K562 (cell line): ENCODE results near the gene OSBPL3. TPM values are rescaled to one million over a fixed set of nuclear protein-coding genes. Genes with fewer than 3 reads are reported as not detected.

Experiments used
- HNRNPL ChIP-seq: fragments of 200-400 bp; formaldehyde crosslinking; IDR thresholded peaks from 2 replicates; pipeline ENCODE4 v1.6.1; 2017; ENCODE audit warnings: low read depth, mild to moderate bottlenecking, low read length
- KDM4B ChIP-seq, 2 experiments: fragments of 450-650 bp in 1 of 2; sonication (generic) in 1 of 2; IDR thresholded peaks; 2 replicates each; pipeline ENCODE4 v1.6.1; 2016 to 2017; ENCODE audit warnings: borderline replicate concordance in 2 of 2, antibody characterized with exemption in 1 of 2, low read depth in 1 of 2, mild to moderate bottlenecking in 1 of 2
- MYC ChIP-seq, 2 experiments: fragments of 250-450 bp in 1 of 2; sonication (Bioruptor Pico) in 1 of 2; IDR thresholded peaks; 2 replicates each; pipeline versions ENCODE4 v1.5.1 to v1.6.1; 2012 to 2021; ENCODE audit warnings: low read depth in 2 of 2, borderline replicate concordance in 1 of 2, improper control_type of control experiment in 1 of 2, low read length in 1 of 2, mild to moderate bottlenecking in 1 of 2, moderate library complexity in 1 of 2
- NR2C1 ChIP-seq, 2 experiments: fragments of 450-650 bp; IDR thresholded peaks; 2 replicates each; pipeline ENCODE4 v1.6.1; 2017; ENCODE audit warnings: mild to moderate bottlenecking in 2 of 2, antibody characterized with exemption in 1 of 2, inconsistent platforms in 1 of 2, missing compliant biosample characterization in 1 of 2, missing genetic modification characterization in 1 of 2
- PHF21A ChIP-seq: fragments of 450-650 bp; IDR thresholded peaks from 2 replicates; pipeline ENCODE4 v1.6.1; 2017; ENCODE audit warnings: low read depth, borderline replicate concordance
- ZBTB17 ChIP-seq: fragments of 450-650 bp; formaldehyde crosslinking; IDR thresholded peaks from 2 replicates; pipeline ENCODE4 v1.4.0; 2020; ENCODE audit warnings: mild to moderate bottlenecking
- ZNF239 ChIP-seq: fragments of 250-450 bp; sonication (Bioruptor Pico); IDR thresholded peaks from 2 replicates; pipeline ENCODE4 v1.4.0; 2020; ENCODE audit warnings: mild to moderate bottlenecking
- ZNF79 ChIP-seq: fragments of 250-450 bp; sonication (Bioruptor Pico); IDR thresholded peaks from 2 replicates; pipeline ENCODE4 v1.4.0; 2020; ENCODE audit warnings: low read depth, mild to moderate bottlenecking, moderate library complexity
- polyA plus RNA-seq, 8 experiments: library from polyadenylated mRNA; depleted of rRNA in 4 of 8; stranded (reverse) in 5 of 8; unstranded in 3 of 8; fragments of >200 nt; fragmentation: Nextera tagmentation in 2 of 8; fragmentation: Illumina TruSeq in 1 of 8; extraction: Ambion mirVana in 2 of 8; extraction: Trizol in 1 of 8; gene quantifications; 2 replicates each; pipeline versions ENCODE4 v1.2.1 to v1.2.3, GENCODE V29; 2011 to 2014; ENCODE audit warnings: inconsistent platforms in 1 of 8, missing spikeins in 1 of 8
- total RNA-seq, 7 experiments: library from RNA; depleted of rRNA in 6 of 7; stranded (reverse); fragments of >200 nt in 6 of 7; fragmentation: Illumina TruSeq in 2 of 7; extraction: Trizol in 2 of 7; gene quantifications; 2 replicates each; pipeline versions ENCODE4 v1.2.1 to v1.2.3, GENCODE V29; 2011 to 2021; ENCODE audit warnings: low replicate concordance in 1 of 7
- TF ChIP-seq, protein P1 (sequence below), 2 experiments: fragments of 450-650 bp; IDR thresholded peaks; 2 replicates each; pipeline ENCODE4 v1.6.1; 2016; ENCODE audit warnings: mild to moderate bottlenecking in 2 of 2, borderline replicate concordance in 1 of 2, low read depth in 1 of 2, moderate library complexity in 1 of 2
- TF ChIP-seq, protein P2 (sequence below): sonication (generic); formaldehyde crosslinking; IDR thresholded peaks from 2 replicates; pipeline ENCODE4 v1.8.0; 2022; ENCODE audit warnings: missing genetic modification reagents, mild to moderate bottlenecking, borderline replicate concordance
- TF ChIP-seq, protein P3 (sequence below): fragments of 450-650 bp; formaldehyde crosslinking; IDR thresholded peaks from 2 replicates; pipeline ENCODE4 v1.4.0; 2020; ENCODE audit warnings: mild to moderate bottlenecking, mixed read lengths
- TF ChIP-seq, protein P4 (sequence below): fragments of 450-650 bp; IDR thresholded peaks from 2 replicates; pipeline ENCODE4 v1.6.1; 2017; ENCODE audit warnings: mild to moderate bottlenecking, moderate library complexity
- TF ChIP-seq, protein P5 (sequence below): fragments of 250-450 bp; sonication (Bioruptor Pico); IDR thresholded peaks from 2 replicates; pipeline ENCODE4 v1.4.0; 2020

Gene OSBPL3
- total and polyA plus RNA-seq, 9 of the 15 experiments (the other 6 are each of a cell fraction or from before 2014, with no cell fraction given), result 4.8 to 37.2 (median 26.5) TPM

DNA sequence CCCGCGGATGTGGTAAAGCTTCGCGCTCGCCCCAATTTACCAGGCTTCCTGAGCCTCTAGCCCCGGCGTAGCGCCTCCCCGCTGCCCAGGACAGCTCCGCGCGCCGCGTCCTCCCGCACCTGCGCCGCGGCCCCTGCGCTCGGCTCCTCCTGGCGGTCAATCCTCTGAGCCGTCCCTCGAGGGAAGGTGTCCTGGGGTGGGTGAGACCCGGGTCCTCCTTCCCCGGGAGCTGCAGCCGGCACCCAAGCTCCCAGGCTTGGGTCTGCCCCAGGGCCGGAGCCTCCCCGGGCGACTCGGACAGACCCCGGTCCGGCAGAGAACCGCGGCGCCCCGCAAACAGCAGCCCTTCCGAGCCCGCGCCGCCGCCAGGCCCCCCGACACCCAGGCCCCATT, 512 bp downstream of the OSBPL3 start (continued):
- TF ChIP-seq, protein P1, sequence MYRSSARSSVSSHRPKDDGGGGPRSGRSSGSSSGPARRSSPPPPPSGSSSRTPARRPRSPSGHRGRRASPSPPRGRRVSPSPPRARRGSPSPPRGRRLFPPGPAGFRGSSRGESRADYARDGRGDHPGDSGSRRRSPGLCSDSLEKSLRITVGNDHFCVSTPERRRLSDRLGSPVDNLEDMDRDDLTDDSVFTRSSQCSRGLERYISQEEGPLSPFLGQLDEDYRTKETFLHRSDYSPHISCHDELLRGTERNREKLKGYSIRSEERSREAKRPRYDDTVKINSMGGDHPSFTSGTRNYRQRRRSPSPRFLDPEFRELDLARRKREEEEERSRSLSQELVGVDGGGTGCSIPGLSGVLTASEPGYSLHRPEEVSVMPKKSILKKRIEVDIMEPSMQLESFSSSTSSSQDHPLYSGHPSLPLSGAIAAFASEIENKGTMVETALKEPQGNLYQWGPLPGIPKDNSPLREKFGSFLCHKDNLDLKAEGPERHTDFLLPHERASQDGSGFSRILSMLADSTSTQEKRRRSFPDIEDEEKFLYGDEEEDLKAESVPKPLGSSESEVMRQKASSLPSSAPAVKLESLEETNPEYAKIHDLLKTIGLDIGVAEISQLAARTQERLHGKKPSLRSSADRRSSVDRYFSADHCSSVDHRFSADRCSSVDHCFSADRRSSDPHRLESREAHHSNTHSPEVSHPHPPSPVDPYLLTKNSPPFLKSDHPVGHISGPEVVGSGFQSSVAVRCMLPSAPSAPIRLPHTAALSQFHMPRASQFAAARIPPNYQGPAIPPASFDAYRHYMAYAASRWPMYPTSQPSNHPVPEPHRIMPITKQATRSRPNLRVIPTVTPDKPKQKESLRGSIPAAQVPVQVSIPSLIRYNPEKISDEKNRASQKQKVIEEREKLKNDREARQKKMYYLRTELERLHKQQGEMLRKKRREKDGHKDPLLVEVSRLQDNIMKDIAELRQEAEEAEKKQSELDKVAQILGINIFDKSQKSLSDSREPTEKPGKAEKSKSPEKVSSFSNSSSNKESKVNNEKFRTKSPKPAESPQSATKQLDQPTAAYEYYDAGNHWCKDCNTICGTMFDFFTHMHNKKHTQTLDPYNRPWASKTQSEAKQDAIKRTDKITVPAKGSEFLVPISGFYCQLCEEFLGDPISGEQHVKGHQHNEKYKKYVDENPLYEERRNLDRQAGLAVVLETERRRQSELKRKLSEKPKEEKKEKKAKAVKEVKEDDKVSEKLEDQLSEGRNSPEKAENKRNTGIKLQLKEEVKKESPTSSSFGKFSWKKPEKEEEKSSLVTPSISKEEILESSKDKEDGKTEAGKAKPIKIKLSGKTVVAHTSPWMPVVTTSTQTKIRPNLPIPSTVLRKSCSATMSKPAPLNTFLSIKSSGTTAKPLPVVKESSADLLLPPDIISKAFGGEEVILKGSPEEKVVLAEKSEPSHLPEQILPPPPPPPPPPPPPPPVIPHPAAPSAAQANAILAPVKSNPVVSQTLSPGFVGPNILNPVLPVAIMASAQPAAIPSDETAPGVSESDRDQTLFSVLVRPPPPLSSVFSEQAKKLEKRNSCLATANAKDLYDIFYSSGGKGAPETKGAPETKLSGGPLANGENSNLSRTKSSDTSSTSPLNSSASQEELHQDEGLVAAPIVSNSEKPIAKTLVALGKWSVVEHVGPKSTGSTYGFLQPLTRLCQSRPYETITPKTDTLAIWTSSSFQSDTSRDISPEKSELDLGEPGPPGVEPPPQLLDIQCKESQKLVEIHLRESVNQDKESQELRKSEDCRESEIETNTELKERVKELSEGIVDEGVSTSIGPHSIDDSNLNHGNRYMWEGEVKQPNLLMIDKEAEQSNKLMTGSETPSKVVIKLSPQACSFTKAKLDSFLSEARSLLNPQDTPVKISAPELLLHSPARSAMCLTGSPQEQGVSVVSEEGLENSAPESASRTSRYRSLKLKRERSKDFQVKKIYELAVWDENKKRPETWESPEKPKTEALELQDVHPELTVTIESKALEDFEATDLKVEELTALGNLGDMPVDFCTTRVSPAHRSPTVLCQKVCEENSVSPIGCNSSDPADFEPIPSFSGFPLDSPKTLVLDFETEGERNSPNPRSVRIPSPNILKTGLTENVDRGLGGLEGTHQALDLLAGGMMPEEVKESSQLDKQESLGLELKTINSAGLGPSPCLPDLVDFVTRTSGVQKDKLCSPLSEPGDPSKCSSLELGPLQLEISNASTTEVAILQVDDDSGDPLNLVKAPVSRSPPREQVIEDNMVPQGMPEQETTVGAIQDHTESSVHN (IDR thresholded peaks at IDR 0.05; ENCODE audit: borderline replicate concordance in 1 of 2, low read depth in 1 of 2), result no peak
- 0 out of 2 replicates have a peak, but pooled peaks have one; percentile 50 for TF ChIP-seq MYC (IDR thresholded peaks at IDR 0.05; ENCODE audit: low read depth, low read length)
- TF ChIP-seq MYC (CRISPR knock-in tag; IDR thresholded peaks at IDR 0.05; ENCODE audit: borderline replicate concordance, low read depth), result no peak
- no peak for TF ChIP-seq ZBTB17 (CRISPR knock-in tag)
- TF ChIP-seq PHF21A, result no peak
- TF ChIP-seq, protein P2, sequence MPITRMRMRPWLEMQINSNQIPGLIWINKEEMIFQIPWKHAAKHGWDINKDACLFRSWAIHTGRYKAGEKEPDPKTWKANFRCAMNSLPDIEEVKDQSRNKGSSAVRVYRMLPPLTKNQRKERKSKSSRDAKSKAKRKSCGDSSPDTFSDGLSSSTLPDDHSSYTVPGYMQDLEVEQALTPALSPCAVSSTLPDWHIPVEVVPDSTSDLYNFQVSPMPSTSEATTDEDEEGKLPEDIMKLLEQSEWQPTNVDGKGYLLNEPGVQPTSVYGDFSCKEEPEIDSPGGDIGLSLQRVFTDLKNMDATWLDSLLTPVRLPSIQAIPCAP (CRISPR knock-in tag), result no peak
- TF ChIP-seq, protein P3, sequence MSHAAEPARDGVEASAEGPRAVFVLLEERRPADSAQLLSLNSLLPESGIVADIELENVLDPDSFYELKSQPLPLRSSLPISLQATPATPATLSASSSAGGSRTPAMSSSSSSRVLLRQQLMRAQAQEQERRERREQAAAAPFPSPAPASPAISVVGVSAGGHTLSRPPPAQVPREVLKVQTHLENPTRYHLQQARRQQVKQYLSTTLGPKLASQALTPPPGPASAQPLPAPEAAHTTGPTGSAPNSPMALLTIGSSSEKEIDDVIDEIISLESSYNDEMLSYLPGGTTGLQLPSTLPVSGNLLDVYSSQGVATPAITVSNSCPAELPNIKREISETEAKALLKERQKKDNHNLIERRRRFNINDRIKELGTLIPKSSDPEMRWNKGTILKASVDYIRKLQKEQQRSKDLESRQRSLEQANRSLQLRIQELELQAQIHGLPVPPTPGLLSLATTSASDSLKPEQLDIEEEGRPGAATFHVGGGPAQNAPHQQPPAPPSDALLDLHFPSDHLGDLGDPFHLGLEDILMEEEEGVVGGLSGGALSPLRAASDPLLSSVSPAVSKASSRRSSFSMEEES (CRISPR knock-in tag), result no peak
- no peak for TF ChIP-seq ZNF239 (CRISPR knock-in tag)
- no peak for TF ChIP-seq NR2C1 (IDR thresholded peaks at IDR 0.05)
- no peak for TF ChIP-seq NR2C1 (tag; IDR thresholded peaks at IDR 0.05)
- 0 out of 2 replicates have a peak, but pooled peaks have one; percentile 12 for TF ChIP-seq HNRNPL
- TF ChIP-seq KDM4B (IDR thresholded peaks at IDR 0.05; ENCODE audit: borderline replicate concordance in 2 of 2, low read depth in 1 of 2), result peak in 1 of 2 experiments; percentile 60; a peak in 1 of 4 replicates
- TF ChIP-seq ZNF79 (CRISPR knock-in tag), result no peak
- TF ChIP-seq, protein P4, sequence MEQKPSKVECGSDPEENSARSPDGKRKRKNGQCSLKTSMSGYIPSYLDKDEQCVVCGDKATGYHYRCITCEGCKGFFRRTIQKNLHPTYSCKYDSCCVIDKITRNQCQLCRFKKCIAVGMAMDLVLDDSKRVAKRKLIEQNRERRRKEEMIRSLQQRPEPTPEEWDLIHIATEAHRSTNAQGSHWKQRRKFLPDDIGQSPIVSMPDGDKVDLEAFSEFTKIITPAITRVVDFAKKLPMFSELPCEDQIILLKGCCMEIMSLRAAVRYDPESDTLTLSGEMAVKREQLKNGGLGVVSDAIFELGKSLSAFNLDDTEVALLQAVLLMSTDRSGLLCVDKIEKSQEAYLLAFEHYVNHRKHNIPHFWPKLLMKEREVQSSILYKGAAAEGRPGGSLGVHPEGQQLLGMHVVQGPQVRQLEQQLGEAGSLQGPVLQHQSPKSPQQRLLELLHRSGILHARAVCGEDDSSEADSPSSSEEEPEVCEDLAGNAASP, result no peak
- TF ChIP-seq, protein P5, sequence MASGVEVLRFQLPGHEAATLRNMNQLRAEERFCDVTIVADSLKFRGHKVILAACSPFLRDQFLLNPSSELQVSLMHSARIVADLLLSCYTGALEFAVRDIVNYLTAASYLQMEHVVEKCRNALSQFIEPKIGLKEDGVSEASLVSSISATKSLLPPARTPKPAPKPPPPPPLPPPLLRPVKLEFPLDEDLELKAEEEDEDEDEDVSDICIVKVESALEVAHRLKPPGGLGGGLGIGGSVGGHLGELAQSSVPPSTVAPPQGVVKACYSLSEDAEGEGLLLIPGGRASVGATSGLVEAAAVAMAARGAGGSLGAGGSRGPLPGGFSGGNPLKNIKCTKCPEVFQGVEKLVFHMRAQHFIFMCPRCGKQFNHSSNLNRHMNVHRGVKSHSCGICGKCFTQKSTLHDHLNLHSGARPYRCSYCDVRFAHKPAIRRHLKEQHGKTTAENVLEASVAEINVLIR (CRISPR knock-in tag), result no peak
